Measurements from ENCODE around the gene ARHGAP26.

GRCh38 chr5:142834504-142834903 lies 64.3 kb downstream of the ARHGAP26 start:
- TF ChIP-seq, protein P1, sequence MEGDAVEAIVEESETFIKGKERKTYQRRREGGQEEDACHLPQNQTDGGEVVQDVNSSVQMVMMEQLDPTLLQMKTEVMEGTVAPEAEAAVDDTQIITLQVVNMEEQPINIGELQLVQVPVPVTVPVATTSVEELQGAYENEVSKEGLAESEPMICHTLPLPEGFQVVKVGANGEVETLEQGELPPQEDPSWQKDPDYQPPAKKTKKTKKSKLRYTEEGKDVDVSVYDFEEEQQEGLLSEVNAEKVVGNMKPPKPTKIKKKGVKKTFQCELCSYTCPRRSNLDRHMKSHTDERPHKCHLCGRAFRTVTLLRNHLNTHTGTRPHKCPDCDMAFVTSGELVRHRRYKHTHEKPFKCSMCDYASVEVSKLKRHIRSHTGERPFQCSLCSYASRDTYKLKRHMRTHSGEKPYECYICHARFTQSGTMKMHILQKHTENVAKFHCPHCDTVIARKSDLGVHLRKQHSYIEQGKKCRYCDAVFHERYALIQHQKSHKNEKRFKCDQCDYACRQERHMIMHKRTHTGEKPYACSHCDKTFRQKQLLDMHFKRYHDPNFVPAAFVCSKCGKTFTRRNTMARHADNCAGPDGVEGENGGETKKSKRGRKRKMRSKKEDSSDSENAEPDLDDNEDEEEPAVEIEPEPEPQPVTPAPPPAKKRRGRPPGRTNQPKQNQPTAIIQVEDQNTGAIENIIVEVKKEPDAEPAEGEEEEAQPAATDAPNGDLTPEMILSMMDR (IDR thresholded peaks at IDR 0.05): no peak
- no peak for TF ChIP-seq POLR2AphosphoS5 (IDR thresholded peaks at IDR 0.05; ENCODE audit: low read depth, low read length)
- no peak for TF ChIP-seq SIN3A (IDR thresholded peaks at IDR 0.05; ENCODE audit: borderline replicate concordance, insufficient read depth, low read depth, low read length)
- TF ChIP-seq, protein P2, sequence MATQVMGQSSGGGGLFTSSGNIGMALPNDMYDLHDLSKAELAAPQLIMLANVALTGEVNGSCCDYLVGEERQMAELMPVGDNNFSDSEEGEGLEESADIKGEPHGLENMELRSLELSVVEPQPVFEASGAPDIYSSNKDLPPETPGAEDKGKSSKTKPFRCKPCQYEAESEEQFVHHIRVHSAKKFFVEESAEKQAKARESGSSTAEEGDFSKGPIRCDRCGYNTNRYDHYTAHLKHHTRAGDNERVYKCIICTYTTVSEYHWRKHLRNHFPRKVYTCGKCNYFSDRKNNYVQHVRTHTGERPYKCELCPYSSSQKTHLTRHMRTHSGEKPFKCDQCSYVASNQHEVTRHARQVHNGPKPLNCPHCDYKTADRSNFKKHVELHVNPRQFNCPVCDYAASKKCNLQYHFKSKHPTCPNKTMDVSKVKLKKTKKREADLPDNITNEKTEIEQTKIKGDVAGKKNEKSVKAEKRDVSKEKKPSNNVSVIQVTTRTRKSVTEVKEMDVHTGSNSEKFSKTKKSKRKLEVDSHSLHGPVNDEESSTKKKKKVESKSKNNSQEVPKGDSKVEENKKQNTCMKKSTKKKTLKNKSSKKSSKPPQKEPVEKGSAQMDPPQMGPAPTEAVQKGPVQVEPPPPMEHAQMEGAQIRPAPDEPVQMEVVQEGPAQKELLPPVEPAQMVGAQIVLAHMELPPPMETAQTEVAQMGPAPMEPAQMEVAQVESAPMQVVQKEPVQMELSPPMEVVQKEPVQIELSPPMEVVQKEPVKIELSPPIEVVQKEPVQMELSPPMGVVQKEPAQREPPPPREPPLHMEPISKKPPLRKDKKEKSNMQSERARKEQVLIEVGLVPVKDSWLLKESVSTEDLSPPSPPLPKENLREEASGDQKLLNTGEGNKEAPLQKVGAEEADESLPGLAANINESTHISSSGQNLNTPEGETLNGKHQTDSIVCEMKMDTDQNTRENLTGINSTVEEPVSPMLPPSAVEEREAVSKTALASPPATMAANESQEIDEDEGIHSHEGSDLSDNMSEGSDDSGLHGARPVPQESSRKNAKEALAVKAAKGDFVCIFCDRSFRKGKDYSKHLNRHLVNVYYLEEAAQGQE (IDR thresholded peaks at IDR 0.05; ENCODE audit: insufficient read depth in 1 of 2, low read depth in 2 of 2, low read length in 1 of 2): no peak
- no peak for TF ChIP-seq TCF7L2 (IDR thresholded peaks at IDR 0.05; ENCODE audit: low read depth, low read length)
